Superior temporal gyrus (tissue), 1 donor: ENCODE measurements around the gene CUBN.

Source experiments
- DNase-seq: peaks from one replicate; pipeline ENCODE4 v3.0.0-alpha.2; 2016; ENCODE audit errors: extremely low spot score

Gene CUBN

GRCh38 chr10:16916496-16916895 lies 213.1 kb downstream of the CUBN start:
- DNase-seq = no peak

GRCh38 chr10:16915300-16915699 lies 214.3 kb downstream of the CUBN start:
- no peak for DNase-seq

- no peak for DNase-seq
Measured at GRCh38 chr10:16913266-16913665, 216.3 kb downstream of the CUBN start.

GRCh38 chr10:16910793-16911164 lies 218.8 kb downstream of the CUBN start:
- no peak for DNase-seq

GRCh38 chr10:16909961-16910792 lies 219.4 kb downstream of the CUBN start:
- no peak for DNase-seq

GRCh38 chr10:16909271-16909767 lies 220.3 kb downstream of the CUBN start:
- no peak for DNase-seq

GRCh38 chr10:16907687-16908086 lies 221.9 kb downstream of the CUBN start:
- no peak for DNase-seq

- no peak for DNase-seq
Measured at GRCh38 chr10:16905320-16905719, 224.3 kb downstream of the CUBN start.

- DNase-seq = no peak
Measured at GRCh38 chr10:16904639-16905061, 225.0 kb downstream of the CUBN start.

- no peak for DNase-seq
Measured at GRCh38 chr10:16904049-16904448, 225.6 kb downstream of the CUBN start.

- no peak for DNase-seq
Measured at GRCh38 chr10:16902606-16903005, 227.0 kb downstream of the CUBN start.

GRCh38 chr10:16901106-16901505 lies 228.5 kb downstream of the CUBN start:
- no peak for DNase-seq

- no peak for DNase-seq
Measured at GRCh38 chr10:16896993-16897392, 232.6 kb downstream of the CUBN start.

- DNase-seq = no peak
Measured at GRCh38 chr10:16894821-16895220, 234.8 kb downstream of the CUBN start.

- DNase-seq = no peak
Measured at GRCh38 chr10:16893664-16894063, 235.9 kb downstream of the CUBN start.

GRCh38 chr10:16891375-16892313 lies 238.0 kb downstream of the CUBN start:
- no peak for DNase-seq

- no peak for DNase-seq
Measured at GRCh38 chr10:16890691-16891090, 238.9 kb downstream of the CUBN start.

GRCh38 chr10:16887565-16887964 lies 242.0 kb downstream of the CUBN start:
- DNase-seq = no peak

- DNase-seq = no peak
Measured at GRCh38 chr10:16886031-16886430, 243.6 kb downstream of the CUBN start.

- DNase-seq = no peak
Measured at GRCh38 chr10:16884497-16884896, 245.1 kb downstream of the CUBN start.

GRCh38 chr10:16883084-16883483 lies 246.5 kb downstream of the CUBN start:
- DNase-seq = no peak

GRCh38 chr10:16870331-16870730 lies 259.3 kb downstream of the CUBN start:
- no peak for DNase-seq

- DNase-seq = no peak
Measured at GRCh38 chr10:16867990-16868389, 261.6 kb downstream of the CUBN start.
